Endodermal cell (in vitro differentiated cells): ENCODE data around the gene MICALL2. TPM values are rescaled to one million over a fixed set of nuclear protein-coding genes. Genes with fewer than 3 reads are reported as not detected.

Experiments used
- DNase-seq: peaks from one replicate; pipeline ENCODE4 v3.0.0-alpha.2; 2017
- H3K27ac ChIP-seq: 2 replicates; pipeline ENCODE4 v1.5.1; 2013; ENCODE audit warnings: mild to moderate bottlenecking, low read depth, low read length, moderate library complexity
- H3K27me3 ChIP-seq: 2 replicates; pipeline ENCODE4 v1.6.1; 2013; ENCODE audit warnings: mild to moderate bottlenecking, low read length, moderate library complexity; ENCODE audit not compliant: insufficient read depth, control insufficient read depth, poor library complexity, severe bottlenecking
- H3K36me3 ChIP-seq: 2 replicates; pipeline ENCODE4 v1.7.0; 2013; ENCODE audit warnings: mild to moderate bottlenecking, low read length, moderate library complexity; ENCODE audit not compliant: control insufficient read depth, insufficient read depth
- H3K4me1 ChIP-seq: one replicate; pipeline ENCODE4 v1.7.0; 2013; ENCODE audit warnings: low read length; ENCODE audit not compliant: control insufficient read depth, insufficient read depth
- H3K4me3 ChIP-seq: 2 replicates; pipeline ENCODE4 v1.5.1; 2013; ENCODE audit warnings: mild to moderate bottlenecking, low read length, moderate library complexity
- H3K9ac ChIP-seq: 2 replicates; pipeline ENCODE4 v1.6.1; 2013; ENCODE audit warnings: mild to moderate bottlenecking, low read length, moderate library complexity; ENCODE audit not compliant: poor library complexity, severe bottlenecking; ENCODE audit errors: extremely low read depth
- H3K9me3 ChIP-seq: 2 replicates; pipeline ENCODE4 v1.6.1; 2013; ENCODE audit warnings: mild to moderate bottlenecking, low read length, moderate library complexity; ENCODE audit not compliant: control insufficient read depth
- H3K27ac Mint-ChIP-seq: 2 replicates; pipeline ENCODE4 v1.8.0; 2020; ENCODE audit warnings: mixed read lengths
- H3K27me3 Mint-ChIP-seq: 2 replicates; pipeline ENCODE4 v1.8.0; 2021; ENCODE audit warnings: mild to moderate bottlenecking, mixed read lengths; ENCODE audit not compliant: insufficient read depth
- H3K36me3 Mint-ChIP-seq: 2 replicates; pipeline ENCODE4 v1.8.0; 2020; ENCODE audit warnings: low read depth, mixed read lengths
- H3K4me1 Mint-ChIP-seq: 2 replicates; pipeline ENCODE4 v1.8.0; 2020; ENCODE audit warnings: mixed read lengths
- H3K4me3 Mint-ChIP-seq: 2 replicates; pipeline ENCODE4 v1.8.0; 2020; ENCODE audit warnings: mild to moderate bottlenecking, moderate library complexity, mixed read lengths
- H3K9me3 Mint-ChIP-seq: 2 replicates; pipeline ENCODE4 v1.8.0; 2020; ENCODE audit warnings: mild to moderate bottlenecking, mixed read lengths
- WGBS, 2 experiments: methylation state at CpG; one replicate each; pipeline versions ENCODE4 v1.1.5 to v1.1.7; 2013; ENCODE audit warnings: missing lambda C conversion rate in 2 of 2, mixed read lengths in 1 of 2; ENCODE audit not compliant: insufficient coverage in 1 of 2, insufficient read length in 1 of 2; 5-methylcytosine and 5-hydroxymethylcytosine counted together
- total RNA-seq, 2 donors: library from RNA; stranded (reverse); fragmentation: NEBNext Ultra II Directional in 1 of 2; extraction: Animal tissue kit (Norgen Biotek cat#: 25700) in 1 of 2; gene quantifications; 2 replicates in 1 of 2; 3 replicates in 1 of 2; pipeline ENCODE4 v1.2.1, GENCODE V29; 2021
- TF ChIP-seq, protein P1 (sequence below): fragments of 200-600 bp; sonication (generic); conservative IDR thresholded peaks from 2 replicates; pipeline ENCODE4 v1.5.0; 2021; ENCODE audit warnings: antibody characterized with exemption, mild to moderate bottlenecking

MICALL2 gene
- total RNA-seq, 2 donors from 2014 or later = 19.4 to 24.8 TPM

DNA sequence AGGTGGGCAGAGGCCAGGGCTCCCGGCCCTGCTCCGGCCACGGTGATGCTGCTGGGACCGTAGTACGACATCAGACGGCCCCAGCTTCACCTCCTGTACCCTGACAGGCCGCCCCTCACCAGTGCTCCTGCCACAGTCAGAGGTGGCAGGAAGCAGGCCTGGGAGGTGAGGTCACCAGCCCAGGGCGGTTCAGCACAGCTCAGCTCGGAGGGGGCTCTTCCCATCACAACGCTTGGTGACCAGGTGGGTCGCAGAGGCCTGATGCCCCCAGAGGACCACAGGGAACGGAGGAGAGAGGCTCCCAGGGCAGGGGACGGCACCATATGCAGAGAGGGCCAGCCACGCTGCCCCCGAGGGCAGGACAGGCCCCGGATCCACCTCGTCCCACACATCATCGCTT is 8.8 kb downstream of the MICALL2 start:
- no peak for DNase-seq
- Histone ChIP-seq H3K36me3 (no peaks in the 10 kb centered on the region), H3K9me3 (no peaks in the 10 kb centered on the region), H3K4me3 (no peak overlapping the region), H3K27ac (no peak overlapping the region), H3K27me3 (no peaks in the 10 kb centered on the region), H3K4me1 (no peaks in the 10 kb centered on the region), H3K9ac (no peak overlapping the region)
- peak overlapping the region; percentile 35 for H3K27ac Mint-ChIP-seq
- H3K27me3 Mint-ChIP-seq = no peaks in the 10 kb centered on the region
- no peak overlapping the region for H3K4me3 Mint-ChIP-seq
- H3K4me1 Mint-ChIP-seq = no peaks in the 10 kb centered on the region
- H3K9me3 Mint-ChIP-seq = no peaks in the 10 kb centered on the region
- no peaks in the 10 kb centered on the region for H3K36me3 Mint-ChIP-seq
- TF ChIP-seq, protein P1, sequence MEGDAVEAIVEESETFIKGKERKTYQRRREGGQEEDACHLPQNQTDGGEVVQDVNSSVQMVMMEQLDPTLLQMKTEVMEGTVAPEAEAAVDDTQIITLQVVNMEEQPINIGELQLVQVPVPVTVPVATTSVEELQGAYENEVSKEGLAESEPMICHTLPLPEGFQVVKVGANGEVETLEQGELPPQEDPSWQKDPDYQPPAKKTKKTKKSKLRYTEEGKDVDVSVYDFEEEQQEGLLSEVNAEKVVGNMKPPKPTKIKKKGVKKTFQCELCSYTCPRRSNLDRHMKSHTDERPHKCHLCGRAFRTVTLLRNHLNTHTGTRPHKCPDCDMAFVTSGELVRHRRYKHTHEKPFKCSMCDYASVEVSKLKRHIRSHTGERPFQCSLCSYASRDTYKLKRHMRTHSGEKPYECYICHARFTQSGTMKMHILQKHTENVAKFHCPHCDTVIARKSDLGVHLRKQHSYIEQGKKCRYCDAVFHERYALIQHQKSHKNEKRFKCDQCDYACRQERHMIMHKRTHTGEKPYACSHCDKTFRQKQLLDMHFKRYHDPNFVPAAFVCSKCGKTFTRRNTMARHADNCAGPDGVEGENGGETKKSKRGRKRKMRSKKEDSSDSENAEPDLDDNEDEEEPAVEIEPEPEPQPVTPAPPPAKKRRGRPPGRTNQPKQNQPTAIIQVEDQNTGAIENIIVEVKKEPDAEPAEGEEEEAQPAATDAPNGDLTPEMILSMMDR = no peak
- WGBS, 2 experiments = 94 to 95% methylated on average over 11 to 18 of the region's 18 CpGs

- TF ChIP-seq, protein P1 = no peak
- no peak overlapping the region for H3K4me3 Mint-ChIP-seq
- Histone ChIP-seq H3K4me1 (no peaks in the 10 kb centered on the region), H3K9ac (no peak overlapping the region), H3K4me3 (no peak overlapping the region), H3K27me3 (no peaks in the 10 kb centered on the region), H3K27ac (no peak overlapping the region), H3K9me3 (no peaks in the 10 kb centered on the region), H3K36me3 (no peaks in the 10 kb centered on the region)
- H3K4me1 Mint-ChIP-seq = no peaks in the 10 kb centered on the region
- H3K36me3 Mint-ChIP-seq = no peaks in the 10 kb centered on the region
- 88 to 98% methylated on average over 5 to 11 of the region's 11 CpGs for WGBS, 2 experiments
- no peaks in the 10 kb centered on the region for H3K9me3 Mint-ChIP-seq
- no peaks in the 10 kb centered on the region for H3K27me3 Mint-ChIP-seq
- DNase-seq = no peak
- no peak overlapping the region for H3K27ac Mint-ChIP-seq
These were observed 9.3 kb downstream of the MICALL2 start for GRCh38 chr7:1449951-1450350.

- no peaks in the 10 kb centered on the region for H3K9me3 Mint-ChIP-seq
- TF ChIP-seq, protein P1 = no peak
- no peak for DNase-seq
- Histone ChIP-seq H3K27me3 (no peaks in the 10 kb centered on the region), H3K9ac (no peak overlapping the region), H3K4me1 (no peaks in the 10 kb centered on the region), H3K27ac (no peak overlapping the region), H3K36me3 (no peaks in the 10 kb centered on the region), H3K9me3 (no peaks in the 10 kb centered on the region), H3K4me3 (no peak overlapping the region)
- no peaks in the 10 kb centered on the region for H3K36me3 Mint-ChIP-seq
- WGBS, 2 experiments = 94 to 95% methylated on average over 6 to 13 of the region's 13 CpGs
- H3K27me3 Mint-ChIP-seq = no peaks in the 10 kb centered on the region
- H3K27ac Mint-ChIP-seq = no peak overlapping the region
- H3K4me3 Mint-ChIP-seq = no peak overlapping the region
- H3K4me1 Mint-ChIP-seq = no peaks in the 10 kb centered on the region
These were observed 9.8 kb downstream of the MICALL2 start for GRCh38 chr7:1449501-1449900.
